ENCODE measurements around the gene BMP7.
"Not testable (repeated sequence)": the region's sequence is repeated elsewhere in the genome, so short reads cannot be mapped to it uniquely, and the experiment has no call there.

The BMP7 gene

DNA sequence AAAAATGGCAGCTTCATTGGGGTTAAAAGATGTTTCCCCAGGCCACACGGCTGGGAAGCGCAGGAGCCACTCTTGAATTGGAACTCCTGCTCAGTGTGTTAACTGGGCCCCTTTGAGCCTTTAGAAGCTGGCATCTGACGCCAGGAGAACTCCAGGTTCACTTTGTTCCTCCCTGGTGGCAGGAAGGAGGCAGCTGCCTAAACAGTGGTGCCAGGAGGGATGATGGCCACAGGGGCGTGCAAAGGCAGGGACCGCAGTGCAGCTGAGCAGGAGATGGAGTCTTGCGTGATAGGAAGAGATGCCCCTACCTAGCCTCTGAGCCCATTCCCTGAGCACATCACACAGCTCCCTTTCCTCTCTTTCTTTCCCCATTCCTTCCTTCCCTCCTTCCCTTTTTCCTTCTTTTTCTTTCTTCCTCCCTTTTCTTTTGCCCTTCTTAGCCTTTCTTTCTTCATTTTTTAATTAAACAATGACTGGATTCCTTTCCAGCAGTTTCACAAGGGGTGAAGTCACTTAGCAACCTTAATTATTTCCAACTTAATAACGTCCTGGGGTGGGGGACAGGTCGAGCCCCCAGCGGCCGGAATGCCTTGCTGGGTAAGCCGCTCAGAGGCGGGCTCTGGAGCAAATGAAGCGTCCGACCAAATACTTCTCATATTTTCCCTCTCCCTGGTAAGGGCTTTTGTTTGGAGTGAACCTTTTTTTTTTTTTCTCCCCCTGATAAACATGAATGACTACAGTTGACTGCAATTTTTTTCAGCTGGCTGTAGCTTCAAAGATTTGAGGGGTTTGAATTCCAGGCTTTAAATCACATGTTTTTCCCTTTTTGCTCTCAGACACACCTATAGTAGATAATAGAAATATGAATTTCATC is 20.8 kb upstream of the BMP7 start:
- DNase-seq, result no peak

DNA sequence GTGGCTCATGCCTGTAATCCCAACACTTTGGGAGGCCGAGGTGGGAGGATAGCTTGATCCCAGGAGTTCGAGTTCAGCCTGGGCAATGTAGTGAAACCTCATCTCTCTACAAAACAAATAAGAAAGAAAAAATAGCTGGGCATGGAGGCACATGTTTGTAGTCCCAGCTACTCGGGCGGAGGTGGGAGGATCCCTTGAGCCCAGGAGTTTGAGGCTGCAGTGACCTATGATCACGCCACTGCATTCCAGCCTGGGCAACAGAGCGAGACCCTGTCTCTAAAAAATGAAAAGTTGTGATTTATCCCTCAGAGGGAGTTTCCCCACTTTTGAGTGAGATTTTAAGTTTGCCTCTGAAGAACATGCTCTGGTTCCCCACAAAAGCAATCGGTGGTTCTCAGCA is 17.4 kb upstream of the BMP7 start:
- DNase-seq, result no peak

DNA sequence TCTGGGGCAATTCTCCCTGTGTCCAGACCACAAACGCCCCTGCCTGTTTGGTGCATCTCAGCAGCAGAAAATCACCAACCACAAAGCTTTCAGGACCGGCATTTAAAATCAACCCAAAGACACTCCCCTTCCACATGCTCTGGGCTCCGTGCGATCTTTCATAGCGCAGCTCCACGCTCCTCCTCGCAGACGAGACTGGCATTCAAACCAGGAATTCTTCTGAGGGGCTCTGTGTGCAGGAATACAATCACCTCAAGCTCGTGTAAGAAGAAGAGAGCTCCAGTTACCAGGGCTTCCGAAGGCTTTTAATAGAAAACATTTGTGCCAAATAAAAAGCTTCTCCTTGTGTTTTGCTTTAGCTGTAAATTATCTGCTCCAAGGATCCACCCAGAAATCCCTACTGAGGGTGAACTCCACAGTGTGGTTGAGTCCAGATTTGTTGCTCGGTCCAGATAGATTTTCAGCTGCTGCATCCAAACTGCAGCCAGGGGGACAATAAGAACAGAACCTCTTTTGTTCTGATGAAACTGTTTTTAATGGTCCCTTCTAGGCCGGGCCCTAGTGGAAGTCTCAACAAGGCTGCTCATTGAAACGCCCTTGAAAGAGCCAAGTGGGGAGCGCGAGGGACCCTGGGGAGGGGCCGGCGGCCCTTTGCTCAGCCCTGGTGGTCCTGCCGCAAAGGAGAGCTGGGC is 16.4 kb upstream of the BMP7 start:
- DNase-seq, result no peak

GRCh38 chr20:57281900-57282299 is 15.5 kb upstream of the BMP7 start:
- DNase-seq, result no peak

GRCh38 chr20:57280221-57280620 is 13.8 kb upstream of the BMP7 start:
- no peak for DNase-seq

DNA sequence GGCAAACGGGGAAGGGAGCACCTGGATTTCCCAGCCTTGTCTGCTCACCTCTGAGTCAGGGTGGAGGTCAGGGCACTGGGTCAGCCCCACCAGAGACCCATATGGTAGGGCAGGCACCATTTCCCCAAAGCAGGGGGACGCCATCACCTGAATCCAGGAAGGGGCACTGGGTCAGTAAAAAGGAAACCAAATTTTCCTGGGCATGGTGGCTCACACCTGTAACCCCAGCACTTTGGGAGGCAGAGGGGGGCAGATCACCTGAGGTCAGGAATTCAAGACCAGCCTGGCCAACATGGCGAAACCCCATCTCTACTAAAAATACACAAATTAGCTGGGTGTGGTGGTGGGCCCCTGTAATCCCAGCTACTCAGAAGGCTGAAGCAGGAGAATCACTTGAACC is 13.1 kb upstream of the BMP7 start:
- DNase-seq, result not testable (repeated sequence)

GRCh38 chr20:57278457-57278856 is 12.0 kb upstream of the BMP7 start:
- DNase-seq, result no peak

DNA sequence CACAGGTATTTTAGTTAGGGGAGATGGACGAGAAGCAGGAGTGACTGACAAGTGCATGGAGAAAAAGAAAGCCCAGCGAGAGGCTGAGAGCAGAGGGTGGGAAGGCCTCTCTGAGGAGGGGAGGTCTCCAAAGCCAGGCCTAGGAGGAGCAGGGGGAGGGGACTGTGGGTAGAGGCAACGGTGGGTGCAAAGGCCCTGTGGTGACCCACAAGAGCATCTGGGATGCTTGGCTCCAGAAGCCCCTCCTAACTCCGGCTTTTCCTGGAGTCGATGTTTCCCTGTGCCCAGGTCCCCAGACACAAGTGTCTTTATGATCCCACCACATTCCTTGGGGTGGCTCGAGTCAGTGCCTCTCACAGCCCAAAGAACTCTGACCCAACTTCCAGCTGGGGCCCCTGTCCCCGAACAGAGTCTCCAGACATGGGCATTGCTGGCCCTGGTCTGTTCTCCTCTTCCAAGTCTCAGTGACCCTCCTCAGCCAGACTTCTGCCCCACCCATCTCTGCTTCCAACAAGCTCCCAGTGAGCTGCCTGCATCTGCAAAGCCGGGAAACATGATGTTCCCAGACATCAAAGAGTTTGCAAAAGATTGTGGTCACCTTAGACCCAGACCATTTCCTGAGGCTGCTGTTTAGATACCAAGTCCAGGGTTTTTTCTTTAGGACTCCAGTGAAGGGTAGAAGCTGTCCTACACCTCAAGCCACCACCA is 11.1 kb upstream of the BMP7 start:
- DNase-seq, result no peak

GRCh38 chr20:57276221-57276620 is 9.8 kb upstream of the BMP7 start:
- DNase-seq, result no peak

- DNase-seq, result no peak
These were observed 9.4 kb upstream of the BMP7 start for GRCh38 chr20:57275813-57276212.

DNA sequence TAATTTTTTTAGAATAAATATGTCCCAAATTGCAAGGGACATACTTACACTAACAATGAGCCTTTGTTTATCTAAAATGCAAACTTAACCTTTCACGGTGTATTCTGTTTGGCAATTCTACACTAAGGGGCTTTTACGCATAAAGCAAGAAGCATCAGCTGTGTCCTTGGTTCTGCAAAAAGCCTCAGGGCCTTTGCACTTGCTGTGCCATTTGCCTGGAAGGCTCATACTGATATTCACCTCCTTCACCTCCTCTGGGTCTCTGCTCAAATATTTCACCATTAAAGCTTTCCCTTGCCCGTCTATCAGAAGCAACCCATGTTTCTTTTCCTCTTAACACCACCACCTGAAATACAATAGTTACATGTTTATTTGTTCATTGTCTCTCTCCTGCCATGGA is 8.9 kb upstream of the BMP7 start:
- no peak for DNase-seq

GRCh38 chr20:57274846-57275245 is 8.4 kb upstream of the BMP7 start:
- no peak for DNase-seq

GRCh38 chr20:57274299-57274698 is 7.9 kb upstream of the BMP7 start:
- no peak for DNase-seq

- DNase-seq, result no peak
These were observed 6.6 kb upstream of the BMP7 start for GRCh38 chr20:57272883-57273535.

GRCh38 chr20:57270204-57270984 is 4.0 kb upstream of the BMP7 start:
- no peak for DNase-seq

DNA sequence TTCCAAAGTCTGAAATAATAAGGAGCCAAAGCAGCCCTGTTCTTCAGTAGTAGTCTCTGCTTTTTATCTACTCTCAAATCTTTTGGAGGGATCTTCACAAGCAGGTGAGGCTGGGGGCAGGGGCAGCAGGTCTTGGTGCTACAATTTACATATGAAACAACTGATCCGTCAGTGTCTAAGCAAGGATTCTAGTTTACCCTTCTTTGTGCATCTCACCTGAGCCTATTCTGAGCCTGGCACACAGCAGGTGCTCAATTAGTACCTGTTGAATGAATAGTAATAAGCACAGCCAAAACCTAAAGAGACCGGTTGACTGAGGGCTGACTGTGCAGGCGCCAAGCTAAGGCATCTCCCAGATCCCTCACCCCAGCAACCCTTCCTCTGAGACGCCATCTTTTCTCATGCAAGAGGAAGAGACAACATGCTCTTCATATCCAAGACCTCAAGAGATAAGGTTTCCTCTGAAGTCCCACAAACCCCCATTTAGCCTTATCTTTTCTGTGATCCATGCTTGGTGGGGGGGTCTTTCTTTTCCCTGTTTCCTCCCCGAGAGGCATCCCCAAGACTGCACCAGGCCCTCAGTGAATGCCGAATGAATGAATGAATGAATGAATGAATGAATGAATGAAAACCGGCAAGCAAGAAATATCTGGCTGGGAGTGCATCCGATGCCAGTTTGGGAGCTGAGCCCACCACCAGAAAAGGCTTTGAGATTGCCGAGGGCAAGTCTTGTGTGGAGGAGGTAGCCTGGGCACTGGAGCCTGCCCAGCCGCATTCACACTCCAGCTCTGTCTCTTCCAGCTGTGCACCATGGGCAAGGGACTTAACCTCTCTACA is 2.9 kb upstream of the BMP7 start:
- no peak for DNase-seq

- no peak for DNase-seq
These were observed 2.1 kb upstream of the BMP7 start for GRCh38 chr20:57268399-57269076.

GRCh38 chr20:57267158-57267821 is 849 bp upstream of the BMP7 start:
- no peak for DNase-seq

DNA sequence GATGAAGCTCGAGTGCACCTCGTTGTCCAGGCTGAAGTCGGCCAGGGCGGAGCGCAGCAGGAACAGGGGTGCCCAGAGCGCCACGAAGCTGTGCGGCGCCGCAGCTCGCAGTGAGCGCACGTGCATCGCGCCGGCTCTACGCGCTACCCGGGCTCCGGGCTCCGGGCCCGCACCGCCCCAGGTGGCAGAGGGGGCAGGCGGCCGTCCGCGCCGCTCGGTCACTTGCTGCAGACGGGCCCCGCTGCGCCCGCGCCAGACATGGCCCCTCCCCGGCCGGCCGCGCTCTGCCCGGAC is 497 bp downstream of the BMP7 start:
- no peak for DNase-seq

DNA sequence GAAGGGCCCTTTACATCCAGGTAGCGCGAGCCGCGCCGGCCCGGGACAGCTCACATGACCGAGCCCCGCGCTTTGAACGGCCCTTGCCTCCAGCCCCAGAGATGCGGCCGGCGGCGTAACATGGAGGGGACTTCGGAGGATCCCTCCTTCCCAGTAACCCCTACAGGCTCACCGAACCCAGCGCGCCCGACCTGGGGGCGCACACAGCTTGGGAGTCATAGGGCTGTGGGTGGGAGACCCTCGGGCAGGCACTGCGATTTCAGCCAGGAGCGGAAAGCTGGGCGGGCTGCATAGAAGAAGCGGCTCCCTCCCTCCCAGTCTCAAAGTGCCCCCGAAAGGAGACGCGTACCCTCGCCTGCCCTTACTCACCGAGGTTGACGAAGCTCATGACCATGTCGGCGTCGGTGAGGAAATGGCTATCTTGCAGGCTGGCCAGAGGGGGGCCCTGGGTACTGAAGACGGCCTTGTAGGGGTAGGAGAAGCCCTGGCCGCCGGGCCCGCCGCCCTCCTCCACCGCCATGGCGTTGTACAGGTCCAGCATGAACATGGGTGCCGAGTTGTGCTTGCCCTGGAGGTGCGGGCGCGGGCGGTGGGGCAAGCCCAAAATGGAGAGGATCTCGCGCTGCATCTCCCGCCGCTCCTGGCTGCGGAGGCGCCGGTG is 975 bp downstream of the BMP7 start:
- DNase-seq, result no peak
